CD14-positive monocyte (primary cell): Measurements from ENCODE around the gene UBL5. TPM values are rescaled to one million over a fixed set of nuclear protein-coding genes. Genes with fewer than 3 reads are reported as not detected.

Source experiments
- DNase-seq, 3 donors: peaks; one replicate each; pipeline ENCODE4 v3.0.0-alpha.2; 2011 to 2022
- H2AFZ ChIP-seq: 2 replicates; pipeline ENCODE4 v1.6.0; 2012; ENCODE audit warnings: mild to moderate bottlenecking, low read depth, low read length, inconsistent platforms; ENCODE audit not compliant: insufficient read depth, poor library complexity, severe bottlenecking
- H3K27ac ChIP-seq, 2 donors: 1 replicate in 1 of 2; 2 replicates in 1 of 2; pipeline ENCODE4 v1.5.1; 2012 to 2013; ENCODE audit warnings: low read length in 2 of 2, control low read depth in 1 of 2, inconsistent platforms in 1 of 2, low read depth in 1 of 2, mild to moderate bottlenecking in 1 of 2
- H3K27me3 ChIP-seq, 2 donors: one replicate each; pipeline versions ENCODE4 v1.6.0 to v1.6.1; 2011 to 2013; ENCODE audit warnings: low read length in 2 of 2; ENCODE audit not compliant: control insufficient read depth in 2 of 2, insufficient read depth in 2 of 2
- H3K36me3 ChIP-seq, 2 donors: replicated peaks in 1 of 2; 1 replicate in 1 of 2; 2 replicates in 1 of 2; pipeline versions ENCODE4 v1.5.1 to v1.6.1; 2012 to 2013; ENCODE audit warnings: low read length in 2 of 2, control low read depth in 1 of 2, inconsistent platforms in 1 of 2, mild to moderate bottlenecking in 1 of 2; ENCODE audit not compliant: insufficient read depth in 2 of 2, control insufficient read depth in 1 of 2
- H3K4me1 ChIP-seq, 2 donors: 1 replicate in 1 of 2; 2 replicates in 1 of 2; pipeline versions ENCODE4 v1.5.1 to v1.6.1; 2012 to 2013; ENCODE audit warnings: low read length in 2 of 2, control low read depth in 1 of 2, inconsistent platforms in 1 of 2, mild to moderate bottlenecking in 1 of 2, moderate library complexity in 1 of 2; ENCODE audit not compliant: insufficient read depth in 2 of 2, control insufficient read depth in 1 of 2
- H3K4me2 ChIP-seq: replicated peaks from 2 replicates; pipeline ENCODE3; 2012; ENCODE audit warnings: low read length, moderate library complexity, mild to moderate bottlenecking; ENCODE audit not compliant: poor library complexity, severe bottlenecking; ENCODE audit errors: extremely low read depth
- H3K4me3 ChIP-seq, 3 experiments: fragments of 200-600 bp in 1 of 3; sonication (generic) in 1 of 3; replicated peaks in 1 of 3; 1 replicate in 2 of 3; 2 replicates in 1 of 3; pipeline ENCODE4 v1.5.1; 2011 to 2013; ENCODE audit warnings: low read length in 3 of 3, mild to moderate bottlenecking in 3 of 3, control low read depth in 2 of 3, low read depth in 2 of 3, inconsistent platforms in 1 of 3, moderate library complexity in 1 of 3
- H3K79me2 ChIP-seq: 2 replicates; pipeline ENCODE4 v1.6.0; 2012; ENCODE audit warnings: mild to moderate bottlenecking, control low read depth, inconsistent platforms, low read length, moderate library complexity; ENCODE audit not compliant: insufficient read depth
- H3K9ac ChIP-seq: 2 replicates; pipeline ENCODE4 v1.6.0; 2017; ENCODE audit warnings: low read length, mild to moderate bottlenecking; ENCODE audit not compliant: insufficient read depth, poor library complexity, severe bottlenecking
- H3K9me3 ChIP-seq, 2 donors: replicated peaks in 1 of 2; 1 replicate in 1 of 2; 2 replicates in 1 of 2; pipeline versions ENCODE4 v1.5.1 to v1.6.1; 2012 to 2013; ENCODE audit warnings: low read length in 2 of 2, control low read depth in 1 of 2; ENCODE audit not compliant: control insufficient read depth in 1 of 2, insufficient read depth in 1 of 2
- H4K20me1 ChIP-seq: 2 replicates; pipeline ENCODE4 v1.6.0; 2012; ENCODE audit warnings: mild to moderate bottlenecking, low read length, control low read depth, moderate library complexity; ENCODE audit not compliant: insufficient read depth
- H3K27ac Mint-ChIP-seq, 7 donors: one replicate each; pipeline ENCODE4 v1.8.0; 2020; ENCODE audit warnings: mild to moderate bottlenecking in 7 of 7, mixed read lengths in 7 of 7, moderate library complexity in 6 of 7, inconsistent platforms in 2 of 7
- H3K27me3 Mint-ChIP-seq, 3 donors: one replicate each; pipeline ENCODE4 v1.8.0; 2021 to 2022; ENCODE audit warnings: low read depth in 3 of 3, mild to moderate bottlenecking in 3 of 3, mixed read lengths in 3 of 3, moderate library complexity in 3 of 3, inconsistent platforms in 1 of 3
- H3K36me3 Mint-ChIP-seq, 2 donors: one replicate each; pipeline ENCODE4 v1.8.0; 2020; ENCODE audit warnings: mixed read lengths in 2 of 2, inconsistent platforms in 1 of 2, mild to moderate bottlenecking in 1 of 2
- H3K4me1 Mint-ChIP-seq: one replicate; pipeline ENCODE4 v1.8.0; 2020; ENCODE audit warnings: mild to moderate bottlenecking, mixed read lengths
- H3K4me3 Mint-ChIP-seq, 2 donors: one replicate each; pipeline ENCODE4 v1.8.0; 2020; ENCODE audit warnings: mild to moderate bottlenecking in 2 of 2, mixed read lengths in 2 of 2, moderate library complexity in 1 of 2
- H3K9me3 Mint-ChIP-seq, 7 donors: one replicate each; pipeline ENCODE4 v1.8.0; 2020 to 2022; ENCODE audit warnings: mixed read lengths in 7 of 7, mild to moderate bottlenecking in 6 of 7, moderate library complexity in 6 of 7, inconsistent platforms in 2 of 7
- WGBS: methylation state at CpG from one replicate; pipeline ENCODE4 v1.1.5; 2013; ENCODE audit warnings: missing lambda C conversion rate; ENCODE audit not compliant: insufficient coverage; 5-methylcytosine and 5-hydroxymethylcytosine counted together
- intact Hi-C, 2 donors: fragments of 100-400 bp; cut with micrococcal nuclease; formaldehyde crosslinking; loops; one replicate each; pipeline versions ENCODE4 v1.15.0 to v1.15.1; 2023
- polyA plus RNA-seq, 3 donors: library from polyadenylated mRNA; depleted of rRNA in 1 of 3; unstranded in 2 of 3; stranded (reverse) in 1 of 3; fragments of 300-500 nt in 2 of 3; fragments of >200 nt in 1 of 3; fragmentation: Illumina TruSeq in 2 of 3; gene quantifications; 1 replicate in 2 of 3; 2 replicates in 1 of 3; pipeline ENCODE4 v1.2.3, GENCODE V29; 2012 to 2021
- TF ChIP-seq, protein P1 (sequence below): fragments of 200-600 bp; IDR thresholded peaks from one replicate; pipeline ENCODE4 v1.8.0; 2022; ENCODE audit warnings: antibody characterized with exemption, mild to moderate bottlenecking

The UBL5 gene
- polyA plus RNA-seq, 3 donors = 713 to 783 (median 728) TPM

DNA sequence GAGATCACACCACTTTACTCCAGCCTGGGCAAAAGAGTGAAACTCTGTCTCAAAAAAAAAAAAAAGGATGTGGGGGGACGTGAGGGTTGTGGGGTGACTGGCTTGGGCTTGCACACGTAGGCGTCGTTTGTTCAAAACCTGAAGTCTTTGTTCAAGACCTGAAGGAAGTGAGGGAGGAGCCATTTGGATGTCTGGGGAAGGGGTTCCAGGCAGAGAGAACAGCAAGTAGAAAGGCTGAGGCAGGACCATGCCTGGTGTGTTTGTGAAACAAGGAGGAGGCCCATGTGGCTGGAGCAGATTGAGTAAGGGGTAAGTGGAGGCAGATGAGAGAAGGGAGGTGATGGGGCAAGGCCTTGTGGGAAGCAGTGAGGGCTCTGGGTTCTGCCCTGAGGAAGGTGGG lies 35.2 kb downstream of the UBL5 start:
- Histone ChIP-seq H3K27me3 (no peaks in the 10 kb centered on the region), H3K4me2 (no peak overlapping the region), H2AFZ (no peak overlapping the region), H3K4me1 (peaks cover 0 to 7% of the 10 kb centered on the region in 2 donors), H3K9me3 (no peaks in the 10 kb centered on the region), H3K79me2 (no peaks in the 10 kb centered on the region), H4K20me1 (no peaks in the 10 kb centered on the region), H3K4me3 (no peak overlapping the region), H3K36me3 (no peaks in the 10 kb centered on the region), H3K9ac (no peak overlapping the region), H3K27ac (no peak overlapping the region)
- TF ChIP-seq, protein P1, sequence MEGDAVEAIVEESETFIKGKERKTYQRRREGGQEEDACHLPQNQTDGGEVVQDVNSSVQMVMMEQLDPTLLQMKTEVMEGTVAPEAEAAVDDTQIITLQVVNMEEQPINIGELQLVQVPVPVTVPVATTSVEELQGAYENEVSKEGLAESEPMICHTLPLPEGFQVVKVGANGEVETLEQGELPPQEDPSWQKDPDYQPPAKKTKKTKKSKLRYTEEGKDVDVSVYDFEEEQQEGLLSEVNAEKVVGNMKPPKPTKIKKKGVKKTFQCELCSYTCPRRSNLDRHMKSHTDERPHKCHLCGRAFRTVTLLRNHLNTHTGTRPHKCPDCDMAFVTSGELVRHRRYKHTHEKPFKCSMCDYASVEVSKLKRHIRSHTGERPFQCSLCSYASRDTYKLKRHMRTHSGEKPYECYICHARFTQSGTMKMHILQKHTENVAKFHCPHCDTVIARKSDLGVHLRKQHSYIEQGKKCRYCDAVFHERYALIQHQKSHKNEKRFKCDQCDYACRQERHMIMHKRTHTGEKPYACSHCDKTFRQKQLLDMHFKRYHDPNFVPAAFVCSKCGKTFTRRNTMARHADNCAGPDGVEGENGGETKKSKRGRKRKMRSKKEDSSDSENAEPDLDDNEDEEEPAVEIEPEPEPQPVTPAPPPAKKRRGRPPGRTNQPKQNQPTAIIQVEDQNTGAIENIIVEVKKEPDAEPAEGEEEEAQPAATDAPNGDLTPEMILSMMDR = no peak
- H3K36me3 Mint-ChIP-seq = no peaks in the 10 kb centered on the region
- H3K9me3 Mint-ChIP-seq = peaks cover 0 to 2% (median 0%) of the 10 kb centered on the region in 7 donors
- 56% methylated on average over 4 of the region's 4 CpGs for WGBS
- intact Hi-C loops = no loop called here
- no peak overlapping the region for H3K4me3 Mint-ChIP-seq
- no peak for DNase-seq
- H3K27ac Mint-ChIP-seq = no peak overlapping the region
- H3K27me3 Mint-ChIP-seq = peaks cover 3 to 12% (median 7%) of the 10 kb centered on the region in 3 donors
- peaks cover 7% of the 10 kb centered on the region for H3K4me1 Mint-ChIP-seq

DNA sequence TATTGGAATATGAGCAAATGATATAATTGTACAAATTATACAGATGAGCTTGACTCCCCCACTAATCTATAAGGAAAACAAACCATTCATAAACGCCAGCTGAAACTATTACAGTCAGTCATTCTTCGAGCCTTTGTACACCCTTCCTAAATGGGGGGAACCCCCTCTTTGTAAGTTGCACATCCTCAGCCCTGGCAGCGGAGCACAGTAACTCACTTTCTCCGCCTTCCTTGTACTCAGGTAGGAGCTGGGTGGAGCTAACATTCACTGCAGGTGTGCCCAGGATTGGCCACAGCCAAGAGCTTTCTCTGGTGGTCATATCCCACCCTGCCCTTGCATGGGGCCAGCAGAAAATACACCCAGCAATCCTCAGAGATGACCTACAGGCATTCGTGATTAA lies 36.0 kb downstream of the UBL5 start:
- no peak overlapping the region for H3K4me2 ChIP-seq
- no peaks in the 10 kb centered on the region for H4K20me1 ChIP-seq
- intact Hi-C loops = no loop called here
- Mint-ChIP-seq H3K27me3 (peaks cover 3 to 12% (median 7%) of the 10 kb centered on the region in 3 donors), H3K4me3 (peak overlapping the region in 1 of 2 donors; percentile 33), H3K27ac (no peak overlapping the region), H3K36me3 (no peaks in the 10 kb centered on the region), H3K4me1 (no peaks in the 10 kb centered on the region), H3K9me3 (no peaks in the 10 kb centered on the region)
- H3K27me3 ChIP-seq = no peaks in the 10 kb centered on the region
- no peaks in the 10 kb centered on the region for H3K79me2 ChIP-seq
- no peak for DNase-seq
- H3K9ac ChIP-seq = no peak overlapping the region
- H3K36me3 ChIP-seq = no peaks in the 10 kb centered on the region
- H3K4me1 ChIP-seq = no peaks in the 10 kb centered on the region
- H3K4me3 ChIP-seq = no peak overlapping the region
- WGBS = 100% methylated on average over 1 of the region's 5 CpGs
- no peaks in the 10 kb centered on the region for H3K9me3 ChIP-seq
- no peak overlapping the region for H2AFZ ChIP-seq
- TF ChIP-seq, protein P1 = no peak
- H3K27ac ChIP-seq = no peak overlapping the region
